Measurements from ENCODE around the gene EDC3.
A peak's percentile ranks its signal among the peaks of the same experiment; 100 is the strongest.
"Not testable (repeated sequence)": the region's sequence is repeated elsewhere in the genome, so short reads cannot be mapped to it uniquely, and the experiment has no call there.

Gene EDC3

GRCh38 chr15:74643665-74644204 lies 52.1 kb downstream of the EDC3 start:
- H3K4me3 Mint-ChIP-seq, result no peak overlapping the region
- H3K4me1 Mint-ChIP-seq (ENCODE audit: low read depth), result peaks cover 12% of the 10 kb centered on the region
- H3K27me3 Mint-ChIP-seq, result no peaks in the 10 kb centered on the region
- no peak overlapping the region for H3K27ac Mint-ChIP-seq
- H3K36me3 Mint-ChIP-seq (ENCODE audit: low read depth), result peaks cover 23% of the 10 kb centered on the region
- no peaks in the 10 kb centered on the region for H3K9me3 Mint-ChIP-seq

GRCh38 chr15:74642734-74643664 lies 52.8 kb downstream of the EDC3 start:
- Mint-ChIP-seq H3K27ac (no peak overlapping the region), H3K4me1 (ENCODE audit: low read depth) (peaks cover 12% of the 10 kb centered on the region), H3K36me3 (ENCODE audit: low read depth) (peaks cover 25% of the 10 kb centered on the region), H3K4me3 (no peak overlapping the region), H3K27me3 (no peaks in the 10 kb centered on the region), H3K9me3 (no peaks in the 10 kb centered on the region)

GRCh38 chr15:74642348-74642733 lies 53.5 kb downstream of the EDC3 start:
- H3K27ac Mint-ChIP-seq, result no peak overlapping the region
- peaks cover 12% of the 10 kb centered on the region for H3K4me1 Mint-ChIP-seq (ENCODE audit: low read depth)
- peaks cover 29% of the 10 kb centered on the region for H3K36me3 Mint-ChIP-seq (ENCODE audit: low read depth)
- H3K9me3 Mint-ChIP-seq, result no peaks in the 10 kb centered on the region
- no peaks in the 10 kb centered on the region for H3K27me3 Mint-ChIP-seq
- no peak overlapping the region for H3K4me3 Mint-ChIP-seq

- Mint-ChIP-seq H3K4me3 (no peak overlapping the region), H3K4me1 (ENCODE audit: low read depth) (peaks cover 12% of the 10 kb centered on the region), H3K9me3 (no peaks in the 10 kb centered on the region), H3K27ac (peak overlapping the region; percentile 51), H3K27me3 (no peaks in the 10 kb centered on the region), H3K36me3 (ENCODE audit: low read depth) (peaks cover 25% of the 10 kb centered on the region)
Observed at GRCh38 chr15:74641151-74641550, 54.7 kb downstream of the EDC3 start.

- no peak overlapping the region for H3K27ac Mint-ChIP-seq
Observed at GRCh38 chr15:74636984-74637383, 58.8 kb downstream of the EDC3 start.

GRCh38 chr15:74635228-74635627 lies 60.6 kb downstream of the EDC3 start:
- Mint-ChIP-seq H3K27me3 (no peaks in the 10 kb centered on the region), H3K36me3 (ENCODE audit: low read depth) (peaks cover 39% of the 10 kb centered on the region), H3K4me3 (no peak overlapping the region), H3K27ac (no peak overlapping the region), H3K4me1 (ENCODE audit: low read depth) (no peaks in the 10 kb centered on the region), H3K9me3 (no peaks in the 10 kb centered on the region)

More at GRCh38 chr15:74636984-74637383, 58.8 kb downstream of the EDC3 start:
- Mint-ChIP-seq H3K9me3 (no peaks in the 10 kb centered on the region), H3K4me3 (no peak overlapping the region), H3K27me3 (no peaks in the 10 kb centered on the region), H3K4me1 (ENCODE audit: low read depth) (peaks cover 11% of the 10 kb centered on the region), H3K36me3 (ENCODE audit: low read depth) (peaks cover 43% of the 10 kb centered on the region)

- H3K36me3 Mint-ChIP-seq (ENCODE audit: low read depth), result peaks cover 32% of the 10 kb centered on the region
- no peak overlapping the region for H3K4me3 Mint-ChIP-seq
- H3K27me3 Mint-ChIP-seq, result no peaks in the 10 kb centered on the region
- no peak overlapping the region for H3K27ac Mint-ChIP-seq
- H3K9me3 Mint-ChIP-seq, result no peaks in the 10 kb centered on the region
- H3K4me1 Mint-ChIP-seq (ENCODE audit: low read depth), result no peaks in the 10 kb centered on the region
Observed at GRCh38 chr15:74633781-74634180, 62.0 kb downstream of the EDC3 start.

GRCh38 chr15:74632601-74633000 lies 63.2 kb downstream of the EDC3 start:
- Mint-ChIP-seq H3K4me1 (ENCODE audit: low read depth) (peaks cover 8% of the 10 kb centered on the region), H3K27ac (no peak overlapping the region), H3K36me3 (ENCODE audit: low read depth) (peaks cover 34% of the 10 kb centered on the region), H3K4me3 (no peak overlapping the region), H3K27me3 (no peaks in the 10 kb centered on the region), H3K9me3 (no peaks in the 10 kb centered on the region)

GRCh38 chr15:74631935-74632560 lies 63.8 kb downstream of the EDC3 start:
- Mint-ChIP-seq H3K27ac (no peak overlapping the region), H3K4me3 (no peak overlapping the region), H3K9me3 (no peaks in the 10 kb centered on the region), H3K27me3 (no peaks in the 10 kb centered on the region), H3K4me1 (ENCODE audit: low read depth) (peaks cover 12% of the 10 kb centered on the region), H3K36me3 (ENCODE audit: low read depth) (peaks cover 35% of the 10 kb centered on the region)

GRCh38 chr15:74631408-74631807 lies 64.4 kb downstream of the EDC3 start:
- Mint-ChIP-seq H3K4me3 (no peak overlapping the region), H3K27me3 (no peaks in the 10 kb centered on the region), H3K36me3 (ENCODE audit: low read depth) (peaks cover 39% of the 10 kb centered on the region), H3K27ac (no peak overlapping the region), H3K4me1 (ENCODE audit: low read depth) (peaks cover 16% of the 10 kb centered on the region), H3K9me3 (no peaks in the 10 kb centered on the region)

- H3K27me3 Mint-ChIP-seq, result no peaks in the 10 kb centered on the region
- no peak overlapping the region for H3K27ac Mint-ChIP-seq
- H3K9me3 Mint-ChIP-seq, result no peaks in the 10 kb centered on the region
- H3K4me3 Mint-ChIP-seq, result no peak overlapping the region
- peaks cover 19% of the 10 kb centered on the region for H3K4me1 Mint-ChIP-seq (ENCODE audit: low read depth)
- H3K36me3 Mint-ChIP-seq (ENCODE audit: low read depth), result peaks cover 40% of the 10 kb centered on the region
Observed at GRCh38 chr15:74631087-74631385, 64.8 kb downstream of the EDC3 start.

GRCh38 chr15:74630284-74631086 lies 65.3 kb downstream of the EDC3 start:
- Mint-ChIP-seq H3K4me1 (ENCODE audit: low read depth) (peaks cover 25% of the 10 kb centered on the region), H3K27ac (peak overlapping the region; percentile 55), H3K36me3 (ENCODE audit: low read depth) (peaks cover 41% of the 10 kb centered on the region), H3K4me3 (no peak overlapping the region), H3K27me3 (no peaks in the 10 kb centered on the region), H3K9me3 (no peaks in the 10 kb centered on the region)

GRCh38 chr15:74629696-74630095 lies 66.1 kb downstream of the EDC3 start:
- not testable (repeated sequence) for H3K27ac Mint-ChIP-seq, H3K27me3 Mint-ChIP-seq, H3K9me3 Mint-ChIP-seq, H3K4me3 Mint-ChIP-seq
- H3K36me3 Mint-ChIP-seq (ENCODE audit: low read depth), result peaks cover 43% of the 10 kb centered on the region
- H3K4me1 Mint-ChIP-seq (ENCODE audit: low read depth), result peaks cover 29% of the 10 kb centered on the region

GRCh38 chr15:74628949-74629348 lies 66.9 kb downstream of the EDC3 start:
- Mint-ChIP-seq H3K27ac (peak overlapping the region; percentile 50), H3K27me3 (no peaks in the 10 kb centered on the region), H3K4me1 (ENCODE audit: low read depth) (peaks cover 29% of the 10 kb centered on the region), H3K9me3 (no peaks in the 10 kb centered on the region), H3K36me3 (ENCODE audit: low read depth) (peaks cover 41% of the 10 kb centered on the region), H3K4me3 (no peak overlapping the region)

GRCh38 chr15:74628199-74628598 lies 67.6 kb downstream of the EDC3 start:
- Mint-ChIP-seq H3K27ac (peak overlapping the region; percentile 87), H3K27me3 (no peaks in the 10 kb centered on the region), H3K36me3 (ENCODE audit: low read depth) (peaks cover 44% of the 10 kb centered on the region), H3K4me1 (ENCODE audit: low read depth) (peaks cover 29% of the 10 kb centered on the region), H3K9me3 (no peaks in the 10 kb centered on the region), H3K4me3 (no peak overlapping the region)
